ENCODE measurements around the gene COX7C. TPM values are rescaled to one million over a fixed set of nuclear protein-coding genes. Genes with fewer than 3 reads are reported as not detected.
"Not testable (repeated sequence)": the region's sequence is repeated elsewhere in the genome, so short reads cannot be mapped to it uniquely, and the experiment has no call there.

Gene COX7C, protein sequence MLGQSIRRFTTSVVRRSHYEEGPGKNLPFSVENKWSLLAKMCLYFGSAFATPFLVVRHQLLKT
- 100 to 1,000 TPM; 444 to 453 TPM for total RNA-seq

GRCh38 chr5:86617756-86618576 is at the start of gene COX7C:
Gene COX7C, plus strand, starts transcription at chr5:86617941. Its CDS starts 115 bp downstream, at chr5:86618056.
- H3K4me1 Mint-ChIP-seq, result peaks cover 20% of the 10 kb centered on the region
- peaks cover 6% of the 10 kb centered on the region for H3K27me3 Mint-ChIP-seq
- H3K4me3 Mint-ChIP-seq, result peak within 1 kb of the TSS; percentile 99
- ChIA-PET CTCF (no interaction called here), POLR2A (interaction anchor here (0.9 kb wide), 1 partner anchor 794 kb away, joined by 4 read pairs; no protein-coding TSS in a partner anchor)
- peaks cover 6% of the 10 kb centered on the region for H3K9me3 Mint-ChIP-seq
- peaks cover 46% of the 10 kb centered on the region for H3K36me3 Mint-ChIP-seq (ENCODE audit: low read depth)
- DNase-seq, result peak; percentile 95
- H3K27ac Mint-ChIP-seq, result peak within 1 kb of the TSS; percentile 96

DNA sequence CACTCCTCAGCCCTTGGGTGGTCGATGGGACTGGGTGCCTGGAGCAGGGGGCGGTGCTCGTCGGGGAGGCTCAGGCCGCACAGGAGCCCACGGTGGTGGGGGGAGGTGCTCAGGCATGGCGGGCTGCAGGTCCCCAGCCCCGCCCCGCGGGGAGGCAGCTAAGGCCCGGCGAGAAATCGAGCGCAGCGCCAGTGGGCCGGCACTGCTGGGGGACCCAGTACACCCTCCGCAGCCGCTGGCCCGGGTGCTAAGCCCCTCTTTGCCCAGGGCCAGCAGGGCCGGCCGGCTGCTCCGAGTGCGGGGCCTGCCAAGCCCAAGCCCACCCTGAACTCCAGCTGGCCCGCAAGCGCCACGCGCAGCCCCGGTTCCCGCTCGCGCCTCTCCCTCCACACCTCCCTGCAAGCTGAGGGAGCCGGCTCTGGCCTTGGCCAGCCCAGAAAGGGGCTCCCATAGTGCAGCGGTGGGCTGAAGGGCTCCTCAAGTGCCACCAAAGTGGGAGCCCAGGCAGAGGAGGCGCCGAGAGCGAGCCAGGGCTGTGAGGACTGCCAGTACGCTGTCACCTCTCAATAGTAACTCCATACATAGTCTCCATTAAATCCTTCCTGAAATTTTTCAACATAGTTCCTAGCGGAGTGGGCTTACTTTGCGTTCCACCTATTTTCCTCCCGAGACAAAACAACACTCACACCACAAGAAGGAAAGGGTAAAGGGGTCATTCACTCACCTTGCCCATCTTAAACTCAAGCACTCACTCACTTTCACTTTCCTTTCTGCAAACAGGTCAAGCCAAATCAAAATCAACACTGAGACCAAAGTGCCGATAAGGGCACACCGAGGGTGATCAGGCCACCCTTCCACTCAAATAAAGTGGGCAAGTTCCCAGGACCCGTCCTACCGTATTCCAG is 48.0 kb upstream of the COX7C start:
- H3K4me3 Mint-ChIP-seq; H3K27me3 Mint-ChIP-seq; H3K36me3 Mint-ChIP-seq (ENCODE audit: low read depth); DNase-seq; H3K9me3 Mint-ChIP-seq; H3K4me1 Mint-ChIP-seq; H3K27ac Mint-ChIP-seq; CTCF ChIA-PET; POLR2A ChIA-PET: not testable (repeated sequence)

- no peaks in the 10 kb centered on the region for H3K27me3 Mint-ChIP-seq
- H3K27ac Mint-ChIP-seq, result no peak overlapping the region
- CTCF ChIA-PET, result no interaction called here
- no peaks in the 10 kb centered on the region for H3K36me3 Mint-ChIP-seq (ENCODE audit: low read depth)
- H3K4me3 Mint-ChIP-seq, result no peak overlapping the region
- POLR2A ChIA-PET, result no interaction called here
- peaks cover 3% of the 10 kb centered on the region for H3K9me3 Mint-ChIP-seq
- no peaks in the 10 kb centered on the region for H3K4me1 Mint-ChIP-seq
- no peak for DNase-seq
Observed at GRCh38 chr5:86570427-86571083, 47.2 kb upstream of the COX7C start.

DNA sequence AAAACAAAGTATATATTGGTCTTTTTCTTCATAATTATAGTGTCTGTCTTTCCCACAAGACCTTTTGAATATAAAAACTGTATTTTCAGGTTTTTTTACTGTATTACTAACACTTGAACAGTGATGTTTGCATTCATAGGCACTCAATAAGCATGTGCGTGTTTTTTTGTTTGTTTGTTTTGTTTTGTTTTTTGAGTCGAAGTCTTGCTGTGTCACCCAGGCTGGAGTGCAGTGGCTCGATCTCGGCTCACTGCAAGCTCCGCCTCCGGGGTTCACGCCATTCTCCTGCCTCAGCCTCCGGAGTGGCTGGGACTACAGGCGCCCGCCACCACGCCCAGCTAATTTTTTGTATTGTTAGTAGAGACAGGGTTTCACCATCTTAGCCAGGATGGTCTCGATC is 46.6 kb upstream of the COX7C start:
- H3K4me3 Mint-ChIP-seq; H3K36me3 Mint-ChIP-seq (ENCODE audit: low read depth); POLR2A ChIA-PET; H3K9me3 Mint-ChIP-seq; H3K27me3 Mint-ChIP-seq; CTCF ChIA-PET; H3K4me1 Mint-ChIP-seq; H3K27ac Mint-ChIP-seq; DNase-seq: not testable (repeated sequence)

DNA sequence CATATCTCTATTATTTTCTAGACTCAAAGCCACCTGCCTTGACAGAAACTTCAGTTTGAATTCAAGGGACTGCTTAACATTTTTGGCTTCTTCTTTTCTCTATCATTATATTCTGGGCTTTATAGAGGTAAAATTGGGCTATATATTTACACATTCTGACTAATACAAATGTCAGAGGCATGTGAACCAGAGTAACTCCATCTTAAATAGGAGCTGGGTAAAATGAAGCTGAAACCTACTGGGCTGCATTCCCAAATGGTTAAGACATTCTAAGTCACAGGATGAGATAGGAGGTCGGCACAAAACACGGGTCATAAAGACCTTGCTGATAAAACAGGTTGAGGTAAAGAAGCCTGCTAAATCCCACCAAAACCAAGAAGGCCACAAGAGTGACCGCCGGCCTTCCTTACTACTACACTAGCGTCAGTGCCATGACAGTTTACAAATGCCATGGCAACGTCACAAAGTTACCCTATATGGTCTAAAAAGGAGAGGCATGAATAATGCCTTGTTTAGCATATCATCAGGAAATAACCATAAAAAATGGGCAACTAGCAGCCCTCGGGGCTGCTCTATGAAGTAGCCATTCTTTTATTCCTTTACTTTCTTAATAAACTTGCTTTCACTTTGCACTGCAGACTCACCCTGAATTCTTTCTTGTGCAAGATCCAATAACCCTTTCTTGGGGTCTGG is 44.8 kb upstream of the COX7C start:
- POLR2A ChIA-PET, result no interaction called here
- Mint-ChIP-seq H3K4me3 (no peak overlapping the region), H3K9me3 (peaks cover 3% of the 10 kb centered on the region), H3K4me1 (no peaks in the 10 kb centered on the region), H3K27ac (no peak overlapping the region), H3K27me3 (no peaks in the 10 kb centered on the region), H3K36me3 (ENCODE audit: low read depth) (no peaks in the 10 kb centered on the region)
- no peak for DNase-seq
- CTCF ChIA-PET, result no interaction called here

GRCh38 chr5:86579502-86579901 is 38.2 kb upstream of the COX7C start:
- no peaks in the 10 kb centered on the region for H3K36me3 Mint-ChIP-seq (ENCODE audit: low read depth)
- H3K4me1 Mint-ChIP-seq, result no peaks in the 10 kb centered on the region
- no peak for DNase-seq
- H3K4me3 Mint-ChIP-seq, result no peak overlapping the region
- H3K27ac Mint-ChIP-seq, result no peak overlapping the region
- H3K27me3 Mint-ChIP-seq, result peaks cover 4% of the 10 kb centered on the region
- ChIA-PET CTCF (no interaction called here), POLR2A (no interaction called here)
- H3K9me3 Mint-ChIP-seq, result no peaks in the 10 kb centered on the region

DNA sequence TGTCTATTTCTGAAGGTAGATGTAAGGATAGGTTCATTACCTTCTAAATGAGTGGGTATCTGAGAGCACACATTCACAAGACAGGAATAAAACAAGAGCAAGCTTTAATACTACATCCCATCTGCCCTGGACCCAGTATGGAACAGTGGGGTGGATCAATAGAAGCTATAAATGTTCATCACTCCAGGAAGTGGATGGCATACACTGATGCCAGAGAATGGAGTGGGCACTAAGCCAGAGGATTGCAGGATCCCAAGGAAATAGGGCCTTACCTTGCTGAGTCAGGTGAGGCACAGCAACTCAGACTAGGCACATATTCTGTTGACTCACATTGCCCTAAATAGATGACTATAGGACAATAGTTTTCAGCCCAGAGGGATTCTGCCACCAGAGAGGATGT is 21.3 kb upstream of the COX7C start:
- ChIA-PET POLR2A (no interaction called here), CTCF (no interaction called here)
- no peaks in the 10 kb centered on the region for H3K4me1 Mint-ChIP-seq
- no peak overlapping the region for H3K27ac Mint-ChIP-seq
- DNase-seq, result no peak
- H3K36me3 Mint-ChIP-seq (ENCODE audit: low read depth), result no peaks in the 10 kb centered on the region
- no peak overlapping the region for H3K4me3 Mint-ChIP-seq
- peaks cover 10% of the 10 kb centered on the region for H3K27me3 Mint-ChIP-seq
- H3K9me3 Mint-ChIP-seq, result no peaks in the 10 kb centered on the region

DNA sequence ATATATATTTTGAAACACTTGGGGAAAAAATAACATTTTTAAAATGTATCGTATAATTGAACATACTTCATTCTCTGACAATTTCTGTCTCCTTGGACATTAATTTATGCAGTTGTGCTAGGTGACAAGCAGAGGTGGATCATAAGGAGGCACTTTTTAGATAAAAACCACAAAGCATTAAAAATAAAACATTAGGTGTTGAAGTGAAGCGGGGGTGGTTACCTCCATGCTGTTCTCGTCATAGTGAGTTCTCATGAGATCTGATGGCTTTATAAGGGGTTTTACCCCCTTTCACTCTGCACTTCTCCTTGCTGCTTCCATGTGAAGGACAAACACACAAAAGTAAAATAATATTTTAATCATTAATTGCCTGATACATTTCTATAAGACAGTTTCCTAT is 11.9 kb upstream of the COX7C start:
- peaks cover 7% of the 10 kb centered on the region for H3K27me3 Mint-ChIP-seq
- H3K36me3 Mint-ChIP-seq (ENCODE audit: low read depth), result no peaks in the 10 kb centered on the region
- DNase-seq, result no peak
- POLR2A ChIA-PET, result no interaction called here
- CTCF ChIA-PET, result no interaction called here
- H3K4me3 Mint-ChIP-seq, result no peak overlapping the region
- H3K27ac Mint-ChIP-seq, result no peak overlapping the region
- H3K4me1 Mint-ChIP-seq, result no peaks in the 10 kb centered on the region
- H3K9me3 Mint-ChIP-seq, result no peaks in the 10 kb centered on the region

DNA sequence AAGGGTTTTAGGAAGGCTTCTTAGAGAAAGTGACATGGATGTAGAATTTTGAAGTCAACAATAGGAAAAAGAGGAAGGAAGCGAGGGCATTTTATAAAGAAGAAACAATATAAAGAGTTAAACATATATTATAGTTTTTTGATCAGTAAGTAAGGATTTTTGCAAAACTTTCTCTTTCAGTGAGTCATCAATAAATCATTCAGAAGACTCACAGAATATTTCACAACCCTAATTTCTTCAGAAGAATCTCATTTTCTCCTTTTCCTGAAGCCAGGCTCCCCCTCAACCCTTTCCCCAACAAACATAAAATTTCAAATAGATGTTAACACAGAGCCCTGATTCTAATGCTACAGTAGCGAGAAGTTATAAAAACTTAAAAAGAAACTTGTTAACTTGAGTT is 4.3 kb upstream of the COX7C start:
- DNase-seq, result no peak
- H3K4me1 Mint-ChIP-seq, result peaks cover 4% of the 10 kb centered on the region
- peaks cover 6% of the 10 kb centered on the region for H3K9me3 Mint-ChIP-seq
- no peak overlapping the region for H3K4me3 Mint-ChIP-seq
- H3K27me3 Mint-ChIP-seq, result peaks cover 16% of the 10 kb centered on the region
- ChIA-PET CTCF (no interaction called here), POLR2A (no interaction called here)
- H3K36me3 Mint-ChIP-seq (ENCODE audit: low read depth), result peaks cover 7% of the 10 kb centered on the region
- no peak overlapping the region for H3K27ac Mint-ChIP-seq

DNA sequence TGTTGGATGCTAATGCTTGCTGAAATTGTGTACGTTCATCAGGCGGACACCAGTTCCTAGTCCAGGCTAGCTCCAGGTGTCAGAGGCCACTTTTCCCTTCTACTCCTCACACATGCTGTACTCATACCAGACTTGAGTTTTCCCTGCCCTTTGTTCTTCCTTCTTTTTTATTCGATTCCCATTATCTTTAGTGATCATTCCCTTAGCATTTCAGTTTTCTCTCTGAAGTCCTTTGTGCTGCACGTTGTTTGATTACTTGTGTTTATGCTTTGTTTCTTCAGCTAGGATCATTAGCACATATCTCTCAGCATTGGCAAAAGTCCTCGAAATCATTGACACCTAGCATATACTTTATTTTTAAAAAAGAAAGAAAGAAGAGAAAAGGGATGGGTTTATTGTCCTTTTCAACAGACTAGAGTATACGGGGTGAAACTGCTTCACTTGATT is 409 bp upstream of the COX7C start:
- Mint-ChIP-seq H3K4me3 (no peak overlapping the region), H3K4me1 (peaks cover 20% of the 10 kb centered on the region), H3K36me3 (ENCODE audit: low read depth) (peaks cover 42% of the 10 kb centered on the region), H3K27ac (peak overlapping the region; percentile 96), H3K27me3 (peaks cover 9% of the 10 kb centered on the region), H3K9me3 (peaks cover 6% of the 10 kb centered on the region)
- ChIA-PET POLR2A (interaction anchor here (0.9 kb wide), 1 partner anchor 795 kb away, joined by 4 read pairs; no protein-coding TSS in a partner anchor), CTCF (no interaction called here)
- DNase-seq, result no peak

DNA sequence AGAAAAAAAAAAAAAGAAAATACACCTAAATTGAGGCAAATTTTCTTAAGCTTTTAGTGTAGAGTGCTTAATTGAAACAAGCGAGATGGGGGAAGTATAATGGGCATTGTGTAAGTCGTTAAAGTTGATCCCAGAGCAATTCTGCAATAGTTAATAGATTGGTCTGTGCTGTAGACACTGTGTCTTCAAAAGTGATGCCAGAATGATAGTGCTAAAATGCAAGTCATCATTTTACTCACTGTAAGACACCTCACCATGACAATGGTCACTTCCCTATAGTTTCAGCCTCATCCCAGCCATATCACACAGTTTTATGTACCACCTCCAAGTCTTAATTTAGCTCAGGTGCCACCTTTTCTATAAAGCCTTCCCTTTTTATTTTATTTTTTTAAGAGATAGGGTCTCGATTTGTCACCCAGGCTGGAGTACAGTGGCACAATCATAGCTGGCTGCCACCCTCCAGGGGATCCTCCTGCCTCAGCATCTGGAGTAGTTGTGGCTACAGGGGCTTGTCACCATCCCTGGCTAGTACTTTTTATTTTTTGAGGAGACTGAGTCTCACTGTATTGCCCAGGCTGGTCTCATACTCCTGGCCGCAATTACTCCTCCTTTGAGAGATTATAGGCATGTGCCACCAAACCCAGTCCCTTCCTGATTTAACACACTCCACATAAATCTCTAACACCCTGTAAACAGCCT is 6.2 kb downstream of the COX7C start:
- no peak overlapping the region for H3K27ac Mint-ChIP-seq
- peaks cover 38% of the 10 kb centered on the region for H3K36me3 Mint-ChIP-seq (ENCODE audit: low read depth)
- no peak for DNase-seq
- CTCF ChIA-PET, result interaction anchor here (0.6 kb wide), 1 partner anchor 44 kb away, joined by 3 read pairs; no protein-coding TSS in a partner anchor
- POLR2A ChIA-PET, result no interaction called here
- peaks cover 13% of the 10 kb centered on the region for H3K4me1 Mint-ChIP-seq
- H3K4me3 Mint-ChIP-seq, result no peak overlapping the region
- no peaks in the 10 kb centered on the region for H3K9me3 Mint-ChIP-seq
- peaks cover 5% of the 10 kb centered on the region for H3K27me3 Mint-ChIP-seq

GRCh38 chr5:86625148-86625547 is 7.4 kb downstream of the COX7C start:
- no peak for DNase-seq
- no peak overlapping the region for H3K27ac Mint-ChIP-seq
- peaks cover 9% of the 10 kb centered on the region for H3K27me3 Mint-ChIP-seq
- no peak overlapping the region for H3K4me3 Mint-ChIP-seq
- ChIA-PET CTCF (no interaction called here), POLR2A (no interaction called here)
- H3K36me3 Mint-ChIP-seq (ENCODE audit: low read depth), result peaks cover 26% of the 10 kb centered on the region
- H3K9me3 Mint-ChIP-seq, result no peaks in the 10 kb centered on the region
- peaks cover 1% of the 10 kb centered on the region for H3K4me1 Mint-ChIP-seq

Data from activated CD4-positive, alpha-beta memory T cell treated with anti-CD3 and anti-CD28 coated beads, Interleukin-2, amount 10 ng/mL, durations not matched to agents 7 days and 5 days (primary cell).